Activated T-cell treated with anti-CD3 and anti-CD28 coated beads, Interleukin-2, amount 50 U/mL, for 4 hours (primary cell): ENCODE results near the gene CLSTN3. TPM values are rescaled to one million over a fixed set of nuclear protein-coding genes. Genes with fewer than 3 reads are reported as not detected.

Experiments used
- ATAC-seq, 2 donors: fragments of 200-7000 bp; cut with Tn5 transposase; one replicate each; pipeline ENCODE4 v1.10.0; 2021
- DNase-seq: peaks from one replicate; pipeline ENCODE4 v3.0.0-alpha.2; 2020
- H3K27me3 Mint-ChIP-seq: one replicate; pipeline ENCODE4 v1.8.0; 2021; ENCODE audit warnings: low read depth, mixed read lengths
- H3K36me3 Mint-ChIP-seq: one replicate; pipeline ENCODE4 v1.8.0; 2022; ENCODE audit warnings: mixed read lengths; ENCODE audit not compliant: insufficient read depth
- H3K4me1 Mint-ChIP-seq: one replicate; pipeline ENCODE4 v1.8.0; 2021; ENCODE audit warnings: low read depth, mixed read lengths
- H3K4me3 Mint-ChIP-seq: one replicate; pipeline ENCODE4 v1.8.0; 2021; ENCODE audit warnings: mild to moderate bottlenecking, moderate library complexity, mixed read lengths
- H3K9me3 Mint-ChIP-seq: one replicate; pipeline ENCODE4 v1.8.0; 2021; ENCODE audit warnings: mixed read lengths
- total RNA-seq, 3 donors: library from RNA; stranded (reverse); gene quantifications; one replicate each; pipeline ENCODE4 v1.2.1, GENCODE V29; 2021

The CLSTN3 gene
- total RNA-seq, 3 donors from 2014 or later = 9.2 to 12.2 (median 9.9) TPM

DNA sequence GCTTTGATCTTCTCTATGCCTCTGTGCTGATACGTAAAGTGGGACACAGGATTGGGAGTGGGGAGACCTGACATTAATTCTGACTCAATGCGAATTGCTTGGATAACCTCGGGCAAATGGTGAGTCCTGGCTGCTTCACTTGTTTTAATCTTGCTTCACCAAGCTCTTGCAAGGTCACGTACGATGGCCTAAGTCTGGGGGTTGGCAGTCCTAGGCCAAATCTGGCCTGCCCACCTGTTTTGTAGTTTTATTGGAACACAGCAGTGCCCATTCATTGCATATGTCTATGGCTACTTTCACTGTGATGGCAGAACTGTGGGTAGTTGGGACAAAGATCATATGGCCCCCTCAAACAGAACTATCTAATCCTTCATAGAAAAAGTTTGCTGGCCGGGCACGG is 13.4 kb downstream of the CLSTN3 start:
- no peaks in the 10 kb centered on the region for H3K27me3 Mint-ChIP-seq

DNA sequence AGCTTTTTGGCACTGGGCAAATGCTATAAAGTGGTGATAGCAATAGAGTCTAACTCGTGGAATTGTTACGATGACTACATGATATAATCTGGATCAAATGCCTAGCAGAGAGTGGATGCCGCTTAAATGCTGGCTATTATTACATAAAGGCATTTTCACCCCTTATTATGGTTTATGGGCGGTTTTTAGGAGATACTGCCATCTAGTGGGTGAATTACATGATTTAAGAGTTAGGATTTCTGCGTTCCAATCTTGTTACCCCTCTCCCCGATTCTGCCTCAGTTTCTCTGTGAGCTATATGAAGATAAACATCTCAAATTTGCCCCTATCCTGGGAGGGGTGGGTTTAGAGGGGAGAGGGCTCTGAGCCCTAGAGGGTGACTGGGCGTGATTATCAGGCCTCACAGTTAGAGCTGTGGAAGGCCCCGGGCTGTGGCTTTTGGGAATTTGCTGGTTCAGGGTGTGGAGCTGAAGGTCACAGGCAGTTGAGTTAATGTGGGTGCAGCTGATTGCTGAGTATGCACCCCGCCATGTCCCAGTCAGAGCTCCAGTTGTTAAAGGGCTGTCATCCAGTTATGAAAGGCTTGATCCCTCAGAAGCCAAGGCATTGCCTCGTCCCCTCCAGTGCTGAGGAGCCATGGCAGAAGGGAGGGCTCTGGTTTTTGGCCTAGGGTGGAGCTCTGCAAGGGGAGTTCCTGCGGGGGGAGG is 14.4 kb downstream of the CLSTN3 start:
- Mint-ChIP-seq H3K36me3 (peaks cover 24% of the 10 kb centered on the region), H3K27me3 (no peaks in the 10 kb centered on the region), H3K4me1 (no peaks in the 10 kb centered on the region), H3K9me3 (no peaks in the 10 kb centered on the region), H3K4me3 (no peak overlapping the region)
- DNase-seq (no peak), ATAC-seq (no peak)

More for the DNA sequence above, 13.4 kb downstream of the CLSTN3 start:
- no peak overlapping the region for H3K4me3 Mint-ChIP-seq
- H3K36me3 Mint-ChIP-seq = peaks cover 24% of the 10 kb centered on the region
- ATAC-seq (no peak), DNase-seq (no peak)
- H3K9me3 Mint-ChIP-seq = no peaks in the 10 kb centered on the region
- no peaks in the 10 kb centered on the region for H3K4me1 Mint-ChIP-seq

DNA sequence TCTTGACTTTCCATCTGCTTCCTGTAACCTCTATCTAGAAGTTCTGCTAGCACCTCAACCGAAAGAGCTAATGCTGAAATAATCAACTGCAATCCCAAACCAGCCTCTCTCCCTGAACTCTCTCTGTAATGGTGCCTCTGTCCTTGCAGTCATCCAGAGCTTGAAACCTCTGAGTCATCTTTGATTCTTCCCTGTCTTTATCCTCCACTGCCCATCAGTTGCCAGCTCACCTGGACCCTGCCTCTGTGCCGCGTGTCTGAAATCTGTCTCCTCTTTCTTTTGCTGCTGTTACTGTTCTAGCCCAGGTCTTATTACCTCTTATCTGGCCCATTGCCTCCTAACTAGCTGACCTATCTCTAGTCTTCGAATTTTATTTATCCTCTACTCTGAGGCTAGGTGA is 15.5 kb downstream of the CLSTN3 start:
- no peak overlapping the region for H3K4me3 Mint-ChIP-seq
- DNase-seq (no peak), ATAC-seq (no peak)
- H3K4me1 Mint-ChIP-seq = peaks cover 2% of the 10 kb centered on the region
- H3K9me3 Mint-ChIP-seq = no peaks in the 10 kb centered on the region
- no peaks in the 10 kb centered on the region for H3K27me3 Mint-ChIP-seq
- H3K36me3 Mint-ChIP-seq = peaks cover 33% of the 10 kb centered on the region

DNA sequence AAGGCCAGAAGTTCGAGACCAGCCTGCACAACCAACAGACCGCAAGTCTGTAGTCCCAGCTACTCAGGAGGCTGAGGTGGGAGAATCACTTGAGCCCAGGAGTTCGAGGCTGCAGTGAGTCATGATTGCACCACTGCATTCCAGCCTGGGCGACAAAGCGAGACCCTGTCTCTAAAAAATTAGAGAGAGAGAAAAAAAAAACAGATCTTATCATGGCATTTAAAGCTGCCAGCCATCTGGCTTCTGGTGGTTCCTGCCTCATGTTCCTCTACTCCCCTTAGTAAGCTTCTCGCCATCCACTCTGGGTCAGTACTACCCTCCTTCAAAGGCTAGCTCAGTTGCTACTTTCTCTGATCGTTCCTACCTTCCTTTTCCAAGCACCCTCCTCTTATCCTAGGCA is 16.1 kb downstream of the CLSTN3 start:
- Mint-ChIP-seq H3K9me3 (no peaks in the 10 kb centered on the region), H3K36me3 (peaks cover 36% of the 10 kb centered on the region), H3K27me3 (no peaks in the 10 kb centered on the region), H3K4me3 (no peak overlapping the region), H3K4me1 (peaks cover 2% of the 10 kb centered on the region)
- DNase-seq (no peak), ATAC-seq (no peak)

DNA sequence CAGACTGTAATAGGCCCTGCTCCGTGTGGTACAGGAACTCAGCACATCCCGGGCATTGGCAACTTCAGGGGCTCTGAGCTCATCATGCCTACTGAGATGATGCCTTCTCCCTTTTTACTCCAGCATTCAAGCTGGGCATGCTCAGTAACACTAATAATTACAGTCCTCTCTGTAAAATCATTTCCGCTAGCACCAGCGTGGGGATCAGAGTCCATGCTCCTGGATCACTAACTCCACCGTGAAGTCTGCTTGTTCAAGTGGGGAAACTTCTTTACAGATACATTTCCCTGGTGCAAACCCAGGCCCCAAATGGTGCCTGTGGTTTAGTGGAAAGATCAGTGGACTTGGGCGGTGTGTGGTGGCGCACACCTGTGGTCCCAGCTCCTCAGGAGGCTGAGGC is 16.7 kb downstream of the CLSTN3 start:
- DNase-seq = no peak
- Mint-ChIP-seq H3K27me3 (no peaks in the 10 kb centered on the region), H3K4me3 (no peak overlapping the region), H3K36me3 (peaks cover 32% of the 10 kb centered on the region), H3K9me3 (no peaks in the 10 kb centered on the region), H3K4me1 (peaks cover 2% of the 10 kb centered on the region)
- no peak for ATAC-seq

DNA sequence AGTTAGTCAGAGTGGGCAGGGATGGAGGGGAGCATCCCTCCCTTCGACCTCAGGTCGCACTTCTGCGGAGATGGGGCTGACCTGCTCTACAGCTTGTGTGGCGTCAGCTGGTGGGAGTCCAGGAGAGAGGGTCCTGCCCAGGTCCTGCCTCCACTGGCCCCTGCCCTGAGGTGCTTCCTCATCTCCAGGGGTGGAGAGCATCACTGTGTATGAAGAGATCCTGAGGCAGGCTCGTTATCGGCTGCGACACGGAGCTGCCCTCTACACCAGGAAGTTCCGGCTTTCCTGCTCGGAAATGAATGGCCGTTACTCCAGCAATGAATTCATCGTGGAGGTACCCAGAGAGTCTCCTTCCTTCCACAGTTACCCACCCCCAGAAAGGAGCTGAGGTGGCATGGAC is 20.2 kb downstream of the CLSTN3 start:
- peaks cover 2% of the 10 kb centered on the region for H3K4me1 Mint-ChIP-seq
- no peak for DNase-seq
- ATAC-seq = no peak
- peaks cover 40% of the 10 kb centered on the region for H3K36me3 Mint-ChIP-seq
- no peaks in the 10 kb centered on the region for H3K27me3 Mint-ChIP-seq
- H3K9me3 Mint-ChIP-seq = no peaks in the 10 kb centered on the region
- no peak overlapping the region for H3K4me3 Mint-ChIP-seq

DNA sequence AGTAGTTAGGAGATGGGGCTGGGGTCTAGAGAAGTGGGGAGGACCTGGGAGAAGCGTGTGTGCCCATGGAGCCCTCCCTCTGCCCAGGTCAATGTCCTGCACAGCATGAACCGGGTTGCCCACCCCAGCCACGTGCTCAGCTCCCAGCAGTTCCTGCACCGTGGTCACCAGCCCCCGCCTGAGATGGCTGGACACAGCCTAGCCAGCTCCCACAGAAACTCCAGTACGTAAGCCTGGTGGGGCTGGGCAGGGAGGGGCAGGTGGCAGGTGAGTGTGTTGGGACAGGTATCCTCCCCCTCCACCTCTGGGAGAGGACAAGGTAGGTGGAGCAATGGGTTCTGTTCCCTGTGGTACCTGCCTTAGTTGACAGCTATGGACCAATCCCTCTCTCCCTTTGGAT is 20.7 kb downstream of the CLSTN3 start:
- H3K4me3 Mint-ChIP-seq = no peak overlapping the region
- no peak for DNase-seq
- no peaks in the 10 kb centered on the region for H3K9me3 Mint-ChIP-seq
- peaks cover 2% of the 10 kb centered on the region for H3K4me1 Mint-ChIP-seq
- H3K27me3 Mint-ChIP-seq = no peaks in the 10 kb centered on the region
- ATAC-seq = no peak
- H3K36me3 Mint-ChIP-seq = peaks cover 37% of the 10 kb centered on the region

DNA sequence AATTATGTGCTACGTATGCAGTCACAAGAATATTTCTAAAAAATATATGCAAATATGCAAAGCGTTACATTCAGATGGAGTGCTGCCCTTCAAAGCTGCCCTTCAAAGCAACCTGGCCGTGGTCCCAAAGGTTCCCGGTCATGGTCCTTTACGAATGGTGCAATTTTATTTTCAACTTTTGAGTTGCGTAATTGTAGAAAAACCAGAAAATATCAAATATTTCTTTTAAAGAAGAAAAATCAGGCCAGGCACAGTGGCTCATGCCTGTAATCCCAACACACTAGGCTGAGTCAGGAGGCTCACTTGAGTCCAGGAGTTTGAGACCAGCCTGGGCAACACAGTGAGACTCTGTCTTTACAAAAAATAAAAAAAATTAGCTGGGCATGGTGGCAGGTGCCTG is 21.4 kb downstream of the CLSTN3 start:
- no peaks in the 10 kb centered on the region for H3K9me3 Mint-ChIP-seq
- no peaks in the 10 kb centered on the region for H3K27me3 Mint-ChIP-seq
- no peak overlapping the region for H3K4me3 Mint-ChIP-seq
- ATAC-seq = no peak
- peaks cover 37% of the 10 kb centered on the region for H3K36me3 Mint-ChIP-seq
- DNase-seq = no peak
- peaks cover 2% of the 10 kb centered on the region for H3K4me1 Mint-ChIP-seq

DNA sequence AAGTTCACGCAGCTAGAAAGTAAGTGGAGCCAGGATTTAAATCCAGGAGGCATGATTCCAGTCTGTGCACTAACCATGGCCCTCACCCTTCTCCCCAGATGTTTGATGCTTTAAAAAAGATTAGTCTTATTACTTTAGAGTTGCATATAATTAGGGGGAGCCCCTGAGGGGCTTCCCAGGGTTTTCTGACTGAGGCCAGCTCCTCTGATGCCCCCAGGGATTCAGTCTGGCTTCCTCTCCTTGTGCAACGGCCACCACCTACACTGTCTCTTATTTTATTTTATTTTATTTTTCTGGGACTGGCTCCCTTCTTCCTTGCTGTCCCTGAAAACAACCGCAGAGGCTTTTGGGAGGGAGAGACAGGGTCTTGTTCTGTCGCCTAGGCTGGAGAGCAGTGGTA is 22.6 kb downstream of the CLSTN3 start:
- Mint-ChIP-seq H3K36me3 (peaks cover 37% of the 10 kb centered on the region), H3K27me3 (no peaks in the 10 kb centered on the region), H3K4me1 (peaks cover 2% of the 10 kb centered on the region), H3K9me3 (no peaks in the 10 kb centered on the region), H3K4me3 (no peak overlapping the region)
- ATAC-seq = no peak
- DNase-seq = no peak

DNA sequence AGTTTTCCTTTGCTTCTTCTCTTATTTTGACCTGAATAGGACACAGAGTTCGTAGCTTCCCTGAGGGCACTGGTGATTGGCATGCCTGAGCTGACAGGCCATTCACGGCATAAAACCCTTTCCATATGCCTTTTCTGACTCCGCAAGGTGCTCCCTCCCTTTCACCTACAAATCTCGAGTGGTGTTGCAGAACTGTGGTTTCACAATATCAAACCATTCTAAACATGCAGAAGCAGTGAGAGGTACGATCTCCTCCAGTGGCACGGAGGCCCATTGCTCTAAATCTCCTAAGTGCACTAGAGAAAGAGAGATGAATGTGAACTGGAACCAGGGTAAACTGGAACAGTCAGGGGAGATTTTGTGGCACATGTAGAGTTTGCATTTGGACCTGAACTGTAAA is 23.9 kb downstream of the CLSTN3 start:
- Mint-ChIP-seq H3K9me3 (no peaks in the 10 kb centered on the region), H3K4me3 (no peak overlapping the region), H3K4me1 (peaks cover 2% of the 10 kb centered on the region), H3K27me3 (no peaks in the 10 kb centered on the region), H3K36me3 (peaks cover 30% of the 10 kb centered on the region)
- DNase-seq = no peak
- no peak for ATAC-seq

DNA sequence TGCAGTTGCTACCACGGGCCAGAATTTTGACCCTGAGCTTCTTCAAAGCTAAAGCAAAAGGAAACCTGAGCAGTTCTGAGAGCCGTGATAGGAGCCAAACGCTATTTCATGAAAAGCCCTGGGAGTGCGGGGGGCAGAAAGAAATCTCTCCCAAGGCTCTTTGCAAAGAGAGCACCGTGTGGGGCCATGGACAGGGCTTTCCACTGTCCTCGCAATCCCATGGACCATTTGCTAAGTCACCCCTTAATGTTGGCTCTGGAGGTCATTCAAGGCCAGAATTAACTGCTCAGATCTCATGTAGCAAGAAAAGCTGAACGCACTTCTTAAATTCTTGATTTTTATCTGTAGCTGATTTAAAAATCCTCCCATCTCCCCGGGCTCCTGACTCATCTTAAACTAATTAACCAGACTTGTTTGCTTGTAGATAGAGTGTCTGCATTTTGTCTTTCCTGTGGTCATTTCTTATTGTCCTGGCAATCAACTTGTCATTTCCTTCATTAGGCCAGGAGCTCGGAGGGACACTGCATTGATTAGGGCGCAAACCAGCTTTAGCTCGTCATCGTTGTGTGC is 24.8 kb downstream of the CLSTN3 start:
- DNase-seq (no peak), ATAC-seq (no peak)
- Mint-ChIP-seq H3K4me1 (no peaks in the 10 kb centered on the region), H3K27me3 (no peaks in the 10 kb centered on the region), H3K4me3 (no peak overlapping the region), H3K9me3 (no peaks in the 10 kb centered on the region), H3K36me3 (peaks cover 24% of the 10 kb centered on the region)

DNA sequence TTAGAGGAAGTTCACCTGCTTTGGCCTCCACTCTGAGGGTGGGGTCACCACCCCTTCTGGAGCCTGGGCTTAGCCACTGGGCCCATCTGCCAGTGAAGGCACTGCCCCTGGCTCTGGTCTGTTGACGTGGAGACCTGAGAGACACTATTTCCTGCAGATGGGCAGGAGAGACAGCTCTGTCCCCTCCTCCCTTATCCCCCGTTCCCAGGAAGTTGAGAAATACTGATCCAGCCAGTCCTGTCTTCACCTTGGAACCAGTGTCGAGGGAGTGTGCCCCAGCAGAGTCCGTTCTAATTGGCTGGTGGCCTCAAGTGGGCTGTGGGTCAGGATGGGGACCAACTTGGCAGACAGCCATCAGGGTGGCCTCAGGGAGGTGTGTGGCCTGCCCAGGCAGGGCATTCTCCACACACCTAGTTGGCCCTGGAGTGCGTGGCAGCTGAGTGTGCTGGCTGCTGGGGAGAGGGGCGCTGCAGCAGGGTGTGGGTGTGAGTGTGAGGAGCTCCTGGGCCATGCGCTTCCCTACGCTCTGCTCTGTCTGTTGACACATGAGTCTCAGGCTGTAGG is 25.4 kb downstream of the CLSTN3 start:
- Mint-ChIP-seq H3K4me1 (peaks cover 3% of the 10 kb centered on the region), H3K9me3 (no peaks in the 10 kb centered on the region), H3K36me3 (peaks cover 18% of the 10 kb centered on the region), H3K4me3 (no peak overlapping the region), H3K27me3 (no peaks in the 10 kb centered on the region)
- DNase-seq (no peak), ATAC-seq (no peak)

DNA sequence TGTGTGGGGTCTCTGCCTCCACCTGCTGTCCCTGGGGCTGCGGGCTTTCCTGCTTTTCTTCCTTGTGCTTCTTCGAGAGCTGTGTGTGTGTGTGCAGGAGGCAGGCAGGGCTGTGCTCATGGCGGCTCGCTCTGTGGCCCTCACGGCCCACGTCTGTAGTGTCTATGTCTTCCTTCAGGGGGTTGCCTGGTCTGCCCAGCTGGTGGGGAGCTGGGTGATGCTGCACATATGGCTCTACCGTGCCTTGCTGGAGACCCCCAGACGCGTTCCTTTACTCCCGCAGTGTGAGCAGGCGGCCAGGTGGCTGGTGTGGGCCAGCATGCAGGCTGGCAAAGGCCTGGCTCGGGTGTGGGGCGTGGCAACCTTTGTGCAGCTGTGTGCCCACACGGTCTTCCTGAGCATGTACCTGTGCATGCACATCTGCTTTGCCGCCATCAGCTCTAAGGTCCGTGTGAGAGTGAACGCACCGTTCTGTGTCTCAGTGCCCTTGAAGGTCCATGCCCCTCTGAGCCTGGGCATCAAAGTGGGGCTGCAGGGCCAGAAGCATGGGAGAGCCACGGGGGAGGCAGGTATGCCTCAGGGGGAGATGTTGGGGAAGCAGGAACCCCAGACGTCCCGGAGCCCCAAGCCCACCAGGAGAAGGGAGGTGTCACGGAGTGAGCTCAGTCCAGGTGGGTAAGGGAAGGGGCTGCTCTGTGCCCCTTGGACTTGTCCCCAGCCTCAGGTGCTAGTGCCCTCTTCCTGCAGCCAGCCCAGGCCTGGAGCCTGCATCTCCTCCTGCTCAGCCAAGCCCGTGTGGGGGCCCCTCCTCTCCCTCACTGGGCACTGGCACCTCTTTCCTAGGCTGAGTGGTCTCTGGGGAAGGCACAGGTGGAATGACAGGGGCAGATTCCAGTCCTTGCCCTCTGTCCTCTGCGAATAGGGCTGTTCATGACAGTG is 26.4 kb downstream of the CLSTN3 start:
- Mint-ChIP-seq H3K27me3 (no peaks in the 10 kb centered on the region), H3K36me3 (peaks cover 14% of the 10 kb centered on the region), H3K4me1 (peaks cover 3% of the 10 kb centered on the region), H3K9me3 (no peaks in the 10 kb centered on the region), H3K4me3 (no peak overlapping the region)
- ATAC-seq (no peak), DNase-seq (no peak)

DNA sequence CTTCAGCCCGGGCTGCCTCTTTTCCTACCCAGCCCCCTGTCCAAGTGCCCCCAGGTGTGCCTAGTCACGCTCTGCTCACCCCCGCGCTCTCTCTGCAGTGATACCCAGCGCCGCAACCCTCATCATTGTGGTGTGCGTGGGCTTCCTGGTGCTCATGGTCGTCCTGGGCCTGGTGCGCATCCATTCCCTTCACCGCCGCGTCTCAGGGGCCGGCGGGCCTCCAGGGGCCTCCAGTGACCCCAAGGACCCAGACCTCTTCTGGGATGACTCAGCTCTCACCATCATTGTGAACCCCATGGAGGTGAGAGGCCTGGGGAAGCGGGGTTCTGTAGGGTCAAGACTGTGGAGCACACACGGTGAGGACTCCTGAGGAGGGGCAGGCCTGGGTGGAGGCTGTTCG is 27.2 kb downstream of the CLSTN3 start:
- ATAC-seq = no peak
- Mint-ChIP-seq H3K9me3 (no peaks in the 10 kb centered on the region), H3K4me3 (no peak overlapping the region), H3K4me1 (peaks cover 3% of the 10 kb centered on the region), H3K36me3 (peaks cover 14% of the 10 kb centered on the region), H3K27me3 (no peaks in the 10 kb centered on the region)
- no peak for DNase-seq
